GM23338 (cell line): ENCODE results near the gene COG7. TPM values are rescaled to one million over a fixed set of nuclear protein-coding genes. Genes with fewer than 3 reads are reported as not detected.

Source experiments
- ATAC-seq: fragments of 200-7000 bp; cut with Tn5 transposase; 3 replicates; pipeline ENCODE4 v1.9.1; 2020
- DNase-seq: peaks from one replicate; pipeline ENCODE4 v3.0.0-alpha.2; 2015; ENCODE audit warnings: low spot score
- H2AFZ ChIP-seq: fragments of 200-600 bp; sonication (generic); 2 replicates; pipeline ENCODE4 v1.8.0; 2016; ENCODE audit warnings: antibody characterized with exemption, mild to moderate bottlenecking, moderate library complexity
- H3F3A ChIP-seq: fragments of 200-600 bp; sonication (generic); replicated peaks from 2 replicates; pipeline ENCODE4 v1.8.0; 2017; ENCODE audit warnings: antibody characterized with exemption, mixed run types, low read depth
- H3K27ac ChIP-seq: fragments of 200-600 bp; sonication (generic); 2 replicates; pipeline ENCODE4 v1.6.1; 2016; ENCODE audit warnings: low read depth
- H3K27me3 ChIP-seq: fragments of 200-600 bp; sonication (generic); 2 replicates; pipeline ENCODE4 v1.8.0; 2016; ENCODE audit warnings: mild to moderate bottlenecking, mixed run types, moderate library complexity; ENCODE audit not compliant: insufficient read depth
- H3K36me3 ChIP-seq: fragments of 200-600 bp; sonication (generic); 2 replicates; pipeline ENCODE4 v1.8.0; 2016; ENCODE audit warnings: mild to moderate bottlenecking; ENCODE audit not compliant: insufficient read depth
- H3K4me1 ChIP-seq: fragments of 200-600 bp; sonication (generic); 2 replicates; pipeline ENCODE4 v1.8.0; 2016; ENCODE audit warnings: mild to moderate bottlenecking, moderate library complexity; ENCODE audit not compliant: insufficient read depth
- H3K4me2 ChIP-seq: fragments of 200-600 bp; sonication (generic); 2 replicates; pipeline ENCODE4 v1.7.1; 2017; ENCODE audit warnings: mixed run types
- H3K4me3 ChIP-seq: fragments of 200-600 bp; sonication (generic); 2 replicates; pipeline ENCODE4 v1.6.1; 2016; ENCODE audit warnings: mixed run types
- H3K79me2 ChIP-seq: fragments of 200-600 bp; sonication (generic); replicated peaks from 2 replicates; pipeline ENCODE4 v1.8.0; 2017; ENCODE audit warnings: mild to moderate bottlenecking; ENCODE audit not compliant: insufficient read depth
- H3K9me2 ChIP-seq: fragments of 200-600 bp; sonication (generic); 2 replicates; pipeline ENCODE4 v1.8.0; 2017; ENCODE audit not compliant: insufficient read depth
- H4K20me1 ChIP-seq: fragments of 200-600 bp; sonication (generic); replicated peaks from 2 replicates; pipeline ENCODE4 v1.8.0; 2017; ENCODE audit warnings: mild to moderate bottlenecking; ENCODE audit not compliant: insufficient read depth
- H3K27ac Mint-ChIP-seq: 2 replicates; pipeline ENCODE4 v1.8.0; 2020; ENCODE audit warnings: inconsistent platforms, mild to moderate bottlenecking, moderate library complexity, mixed read lengths
- H3K27me3 Mint-ChIP-seq: 3 replicates; pipeline ENCODE4 v1.8.0; 2022; ENCODE audit warnings: low read depth, mild to moderate bottlenecking, moderate library complexity, mixed read lengths, inconsistent platforms; ENCODE audit not compliant: insufficient read depth, poor library complexity
- H3K36me3 Mint-ChIP-seq: 3 replicates; pipeline ENCODE4 v1.8.0; 2021; ENCODE audit warnings: low read depth, mild to moderate bottlenecking, inconsistent platforms, moderate library complexity, mixed read lengths
- H3K4me1 Mint-ChIP-seq: 3 replicates; pipeline ENCODE4 v1.8.0; 2020; ENCODE audit warnings: mild to moderate bottlenecking, inconsistent platforms, mixed read lengths
- H3K4me3 Mint-ChIP-seq: 3 replicates; pipeline ENCODE4 v1.8.0; 2021; ENCODE audit warnings: moderate library complexity, mild to moderate bottlenecking, inconsistent platforms, mixed read lengths
- H3K9me3 Mint-ChIP-seq: 3 replicates; pipeline ENCODE4 v1.8.0; 2020; ENCODE audit warnings: moderate library complexity, mild to moderate bottlenecking, inconsistent platforms, mixed read lengths
- CREB1 ChIP-seq: fragments of 250-450 bp; sonication (Bioruptor Pico); IDR thresholded peaks from 2 replicates; pipeline ENCODE4 v1.5.0; 2020; ENCODE audit warnings: low read depth, mild to moderate bottlenecking, moderate library complexity
- ETS1 ChIP-seq: IDR thresholded peaks from 2 replicates; pipeline ENCODE4 v1.6.1; 2016; ENCODE audit warnings: antibody characterized with exemption
- EZH2phosphoT487 ChIP-seq: fragments of 200-600 bp; sonication (generic); IDR thresholded peaks from one replicate; pipeline ENCODE4 v1.8.1; 2018; ENCODE audit warnings: antibody characterized with exemption; ENCODE audit not compliant: unreplicated experiment
- JUNB ChIP-seq: IDR thresholded peaks from one replicate; pipeline ENCODE4 v1.6.1; 2016; ENCODE audit warnings: antibody characterized with exemption; ENCODE audit not compliant: unreplicated experiment
- NANOG ChIP-seq: IDR thresholded peaks from 2 replicates; pipeline ENCODE4 v1.6.1; 2016; ENCODE audit warnings: antibody characterized with exemption, borderline replicate concordance
- POLR2AphosphoS5 ChIP-seq: IDR thresholded peaks from 2 replicates; pipeline ENCODE4 v1.6.1; 2016; ENCODE audit warnings: antibody characterized with exemption, low read depth
- STAT1 ChIP-seq: IDR thresholded peaks from one replicate; pipeline ENCODE4 v1.6.1; 2016; ENCODE audit warnings: antibody characterized with exemption; ENCODE audit not compliant: unreplicated experiment
- ZNF114 ChIP-seq: fragments of 250-450 bp; sonication (Bioruptor Pico); IDR thresholded peaks from 2 replicates; pipeline ENCODE4 v1.5.0; 2020; ENCODE audit warnings: mild to moderate bottlenecking, moderate library complexity
- ZNF462 ChIP-seq: fragments of 250-450 bp; sonication (Bioruptor Pico); IDR thresholded peaks from 2 replicates; pipeline ENCODE4 v1.5.0; 2020; ENCODE audit warnings: mild to moderate bottlenecking, moderate library complexity
- polyA plus RNA-seq: library from polyadenylated mRNA; unstranded; fragments of >200 nt; fragmentation: Nextera tagmentation; extraction: Ambion mirVana; gene quantifications from 2 replicates; pipeline ENCODE4 v1.2.1, GENCODE V29; 2016
- total RNA-seq: library from RNA; depleted of rRNA; stranded (reverse); fragments of >200 nt; shearing (Covaris generic); gene quantifications from 2 replicates; pipeline ENCODE4 v1.2.3, GENCODE V29; 2014
- TF ChIP-seq, protein P1 (sequence below): IDR thresholded peaks from one replicate; pipeline ENCODE4 v1.6.1; 2018; ENCODE audit warnings: antibody characterized with exemption; ENCODE audit not compliant: unreplicated experiment
- TF ChIP-seq, protein P2 (sequence below), 2 experiments: fragments of 200-600 bp in 1 of 2; sonication (generic) in 1 of 2; conservative IDR thresholded peaks; 2 replicates each; pipeline versions ENCODE4 v1.5.1 to v1.6.1; 2016 to 2017; ENCODE audit warnings: antibody characterized with exemption in 2 of 2, low read depth in 2 of 2, mild to moderate bottlenecking in 2 of 2, moderate library complexity in 1 of 2

COG7 gene
- total and polyA plus RNA-seq, 2 experiments from 2014 or later: 9.2 to 20.0 TPM

DNA sequence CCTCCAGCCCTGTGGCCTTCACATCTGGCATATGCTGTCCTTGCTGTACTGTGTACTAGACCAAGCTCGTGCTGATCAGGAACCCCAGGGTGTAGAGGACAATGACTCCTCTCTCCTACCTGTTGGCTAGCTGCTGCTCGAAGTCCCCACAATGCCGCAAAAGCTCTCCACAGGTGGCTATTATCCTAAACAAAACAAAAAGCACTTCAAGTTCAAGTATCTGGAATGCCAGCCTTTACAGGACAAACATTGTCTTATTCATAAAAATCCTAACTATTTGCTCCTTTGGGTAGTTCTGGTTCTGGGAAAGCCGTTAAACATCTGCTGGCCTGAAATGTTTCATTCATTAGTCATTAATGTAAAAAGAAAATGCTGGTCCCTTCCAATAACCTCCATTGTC is 42.8 kb downstream of the COG7 start:
- no peaks in the 10 kb centered on the region for H3K9me2 ChIP-seq
- Mint-ChIP-seq H3K27me3 (peaks cover 2% of the 10 kb centered on the region), H3K4me1 (peaks cover 20% of the 10 kb centered on the region), H3K27ac (peak overlapping the region; percentile 7; the same call in 1 of the 2 replicates), H3K36me3 (peaks cover 15% of the 10 kb centered on the region), H3K9me3 (no peaks in the 10 kb centered on the region), H3K4me3 (no peak overlapping the region; the same call in 2 of the 3 replicates)
- H2AFZ ChIP-seq: no peak overlapping the region
- DNase-seq: peak; percentile 44
- ATAC-seq: peak; percentile 71
- no peaks in the 10 kb centered on the region for H3K27me3 ChIP-seq
- H3K4me1 ChIP-seq: peaks cover 16% of the 10 kb centered on the region
- no peaks in the 10 kb centered on the region for H3K79me2 ChIP-seq
- H3F3A ChIP-seq: no peaks in the 10 kb centered on the region
- H3K4me3 ChIP-seq: no peak overlapping the region
- no peaks in the 10 kb centered on the region for H4K20me1 ChIP-seq
- H3K36me3 ChIP-seq: peaks cover 11% of the 10 kb centered on the region; the same call in 1 of the 2 replicates
- peak overlapping the region; percentile 79 for H3K27ac ChIP-seq
- TF ChIP-seq NANOG: no peak; the same call in 1 of the 2 replicates
- TF ChIP-seq, protein P1, sequence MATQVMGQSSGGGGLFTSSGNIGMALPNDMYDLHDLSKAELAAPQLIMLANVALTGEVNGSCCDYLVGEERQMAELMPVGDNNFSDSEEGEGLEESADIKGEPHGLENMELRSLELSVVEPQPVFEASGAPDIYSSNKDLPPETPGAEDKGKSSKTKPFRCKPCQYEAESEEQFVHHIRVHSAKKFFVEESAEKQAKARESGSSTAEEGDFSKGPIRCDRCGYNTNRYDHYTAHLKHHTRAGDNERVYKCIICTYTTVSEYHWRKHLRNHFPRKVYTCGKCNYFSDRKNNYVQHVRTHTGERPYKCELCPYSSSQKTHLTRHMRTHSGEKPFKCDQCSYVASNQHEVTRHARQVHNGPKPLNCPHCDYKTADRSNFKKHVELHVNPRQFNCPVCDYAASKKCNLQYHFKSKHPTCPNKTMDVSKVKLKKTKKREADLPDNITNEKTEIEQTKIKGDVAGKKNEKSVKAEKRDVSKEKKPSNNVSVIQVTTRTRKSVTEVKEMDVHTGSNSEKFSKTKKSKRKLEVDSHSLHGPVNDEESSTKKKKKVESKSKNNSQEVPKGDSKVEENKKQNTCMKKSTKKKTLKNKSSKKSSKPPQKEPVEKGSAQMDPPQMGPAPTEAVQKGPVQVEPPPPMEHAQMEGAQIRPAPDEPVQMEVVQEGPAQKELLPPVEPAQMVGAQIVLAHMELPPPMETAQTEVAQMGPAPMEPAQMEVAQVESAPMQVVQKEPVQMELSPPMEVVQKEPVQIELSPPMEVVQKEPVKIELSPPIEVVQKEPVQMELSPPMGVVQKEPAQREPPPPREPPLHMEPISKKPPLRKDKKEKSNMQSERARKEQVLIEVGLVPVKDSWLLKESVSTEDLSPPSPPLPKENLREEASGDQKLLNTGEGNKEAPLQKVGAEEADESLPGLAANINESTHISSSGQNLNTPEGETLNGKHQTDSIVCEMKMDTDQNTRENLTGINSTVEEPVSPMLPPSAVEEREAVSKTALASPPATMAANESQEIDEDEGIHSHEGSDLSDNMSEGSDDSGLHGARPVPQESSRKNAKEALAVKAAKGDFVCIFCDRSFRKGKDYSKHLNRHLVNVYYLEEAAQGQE: no peak
- no peak for TF ChIP-seq JUNB
- TF ChIP-seq, protein P2, sequence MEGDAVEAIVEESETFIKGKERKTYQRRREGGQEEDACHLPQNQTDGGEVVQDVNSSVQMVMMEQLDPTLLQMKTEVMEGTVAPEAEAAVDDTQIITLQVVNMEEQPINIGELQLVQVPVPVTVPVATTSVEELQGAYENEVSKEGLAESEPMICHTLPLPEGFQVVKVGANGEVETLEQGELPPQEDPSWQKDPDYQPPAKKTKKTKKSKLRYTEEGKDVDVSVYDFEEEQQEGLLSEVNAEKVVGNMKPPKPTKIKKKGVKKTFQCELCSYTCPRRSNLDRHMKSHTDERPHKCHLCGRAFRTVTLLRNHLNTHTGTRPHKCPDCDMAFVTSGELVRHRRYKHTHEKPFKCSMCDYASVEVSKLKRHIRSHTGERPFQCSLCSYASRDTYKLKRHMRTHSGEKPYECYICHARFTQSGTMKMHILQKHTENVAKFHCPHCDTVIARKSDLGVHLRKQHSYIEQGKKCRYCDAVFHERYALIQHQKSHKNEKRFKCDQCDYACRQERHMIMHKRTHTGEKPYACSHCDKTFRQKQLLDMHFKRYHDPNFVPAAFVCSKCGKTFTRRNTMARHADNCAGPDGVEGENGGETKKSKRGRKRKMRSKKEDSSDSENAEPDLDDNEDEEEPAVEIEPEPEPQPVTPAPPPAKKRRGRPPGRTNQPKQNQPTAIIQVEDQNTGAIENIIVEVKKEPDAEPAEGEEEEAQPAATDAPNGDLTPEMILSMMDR (conservative IDR thresholded peaks at IDR 0.05; ENCODE audit: low read depth in 2 of 2): no peak
- no peak for TF ChIP-seq ETS1
- no peak for TF ChIP-seq STAT1
- TF ChIP-seq ZNF114: no peak
- no peak for TF ChIP-seq ZNF462
- no peak for TF ChIP-seq CREB1 (CRISPR knock-in tag)
- no peak for TF ChIP-seq POLR2AphosphoS5
- TF ChIP-seq EZH2phosphoT487: no peak
- H3K4me2 ChIP-seq: peak overlapping the region; percentile 25; the same call in 1 of the 2 replicates
